NB4 (cell line): ENCODE data around the gene NUDC.

Source experiments
- DNase-seq: peaks from one replicate; pipeline ENCODE4 v3.0.0; 2010; ENCODE audit warnings: low read depth
- H3K4me3 ChIP-seq: one replicate; pipeline ENCODE4 v1.5.1; 2011; ENCODE audit warnings: mild to moderate bottlenecking, low read depth, low read length, moderate library complexity
- MYC ChIP-seq: IDR thresholded peaks from 2 replicates; pipeline ENCODE4 v1.6.1; 2011; ENCODE audit warnings: low read depth, low read length
- POLR2A ChIP-seq: IDR thresholded peaks from 2 replicates; pipeline ENCODE4 v1.6.1; 2011; ENCODE audit warnings: mild to moderate bottlenecking; ENCODE audit not compliant: insufficient read length; ENCODE audit errors: extremely low read depth
- TF ChIP-seq, protein P1 (sequence below): IDR thresholded peaks from 2 replicates; pipeline ENCODE4 v1.6.1; 2011; ENCODE audit warnings: low read depth, low read length
- TF ChIP-seq, protein P2 (sequence below): IDR thresholded peaks from one replicate; pipeline ENCODE4 v1.5.1; 2012; ENCODE audit warnings: low read depth, low read length

The NUDC gene

DNA sequence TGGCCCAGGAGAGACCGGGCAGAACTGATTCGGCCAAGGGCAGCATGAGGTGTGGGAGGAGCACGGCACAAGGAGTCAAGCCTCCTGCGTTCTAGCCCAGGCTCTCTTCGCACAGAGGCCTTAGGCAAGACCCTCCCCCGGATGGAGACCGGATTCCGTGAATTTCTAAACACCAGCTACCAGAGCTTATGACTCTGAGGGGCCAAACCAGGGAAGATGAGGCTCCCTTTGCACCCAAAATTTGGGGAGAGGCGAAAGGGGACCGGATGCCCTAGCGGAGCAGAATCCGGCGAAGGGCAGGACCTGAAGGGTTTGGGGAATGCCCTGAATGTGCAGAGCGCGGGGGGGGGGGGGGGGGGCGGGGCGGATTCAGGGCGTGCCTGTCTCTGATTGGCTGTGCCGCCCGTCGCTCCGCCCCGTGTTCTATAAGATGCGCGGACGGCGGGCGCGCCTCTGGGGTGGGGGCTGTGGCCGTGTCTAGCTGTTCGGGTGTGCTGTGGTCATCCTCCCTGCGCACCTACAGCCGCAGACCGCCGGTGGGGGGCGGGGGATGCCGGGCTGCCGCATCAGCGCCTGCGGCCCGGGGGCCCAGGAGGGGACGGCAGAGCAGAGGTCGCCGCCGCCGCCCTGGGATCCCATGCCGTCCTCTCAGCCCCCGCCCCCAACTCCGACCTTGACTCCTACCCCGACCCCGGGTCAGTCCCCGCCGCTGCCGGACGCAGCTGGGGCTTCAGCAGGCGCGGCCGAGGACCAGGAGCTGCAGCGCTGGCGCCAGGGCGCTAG is 71.9 kb downstream of the NUDC start, which contains the start of gene TRNP1:
TSS of gene TRNP1 (plus strand) at position 456 of the 783 bp plus-strand sequence. CDS start at position 551, 95 bp downstream.
- no peak for TF ChIP-seq POLR2A
- no peak for TF ChIP-seq MYC
- TF ChIP-seq, protein P1, sequence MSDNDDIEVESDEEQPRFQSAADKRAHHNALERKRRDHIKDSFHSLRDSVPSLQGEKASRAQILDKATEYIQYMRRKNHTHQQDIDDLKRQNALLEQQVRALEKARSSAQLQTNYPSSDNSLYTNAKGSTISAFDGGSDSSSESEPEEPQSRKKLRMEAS: no peak
- TF ChIP-seq, protein P2, sequence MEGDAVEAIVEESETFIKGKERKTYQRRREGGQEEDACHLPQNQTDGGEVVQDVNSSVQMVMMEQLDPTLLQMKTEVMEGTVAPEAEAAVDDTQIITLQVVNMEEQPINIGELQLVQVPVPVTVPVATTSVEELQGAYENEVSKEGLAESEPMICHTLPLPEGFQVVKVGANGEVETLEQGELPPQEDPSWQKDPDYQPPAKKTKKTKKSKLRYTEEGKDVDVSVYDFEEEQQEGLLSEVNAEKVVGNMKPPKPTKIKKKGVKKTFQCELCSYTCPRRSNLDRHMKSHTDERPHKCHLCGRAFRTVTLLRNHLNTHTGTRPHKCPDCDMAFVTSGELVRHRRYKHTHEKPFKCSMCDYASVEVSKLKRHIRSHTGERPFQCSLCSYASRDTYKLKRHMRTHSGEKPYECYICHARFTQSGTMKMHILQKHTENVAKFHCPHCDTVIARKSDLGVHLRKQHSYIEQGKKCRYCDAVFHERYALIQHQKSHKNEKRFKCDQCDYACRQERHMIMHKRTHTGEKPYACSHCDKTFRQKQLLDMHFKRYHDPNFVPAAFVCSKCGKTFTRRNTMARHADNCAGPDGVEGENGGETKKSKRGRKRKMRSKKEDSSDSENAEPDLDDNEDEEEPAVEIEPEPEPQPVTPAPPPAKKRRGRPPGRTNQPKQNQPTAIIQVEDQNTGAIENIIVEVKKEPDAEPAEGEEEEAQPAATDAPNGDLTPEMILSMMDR: no peak
- peak; percentile 79 for DNase-seq
- H3K4me3 ChIP-seq: no peak within 1 kb of the TSS

DNA sequence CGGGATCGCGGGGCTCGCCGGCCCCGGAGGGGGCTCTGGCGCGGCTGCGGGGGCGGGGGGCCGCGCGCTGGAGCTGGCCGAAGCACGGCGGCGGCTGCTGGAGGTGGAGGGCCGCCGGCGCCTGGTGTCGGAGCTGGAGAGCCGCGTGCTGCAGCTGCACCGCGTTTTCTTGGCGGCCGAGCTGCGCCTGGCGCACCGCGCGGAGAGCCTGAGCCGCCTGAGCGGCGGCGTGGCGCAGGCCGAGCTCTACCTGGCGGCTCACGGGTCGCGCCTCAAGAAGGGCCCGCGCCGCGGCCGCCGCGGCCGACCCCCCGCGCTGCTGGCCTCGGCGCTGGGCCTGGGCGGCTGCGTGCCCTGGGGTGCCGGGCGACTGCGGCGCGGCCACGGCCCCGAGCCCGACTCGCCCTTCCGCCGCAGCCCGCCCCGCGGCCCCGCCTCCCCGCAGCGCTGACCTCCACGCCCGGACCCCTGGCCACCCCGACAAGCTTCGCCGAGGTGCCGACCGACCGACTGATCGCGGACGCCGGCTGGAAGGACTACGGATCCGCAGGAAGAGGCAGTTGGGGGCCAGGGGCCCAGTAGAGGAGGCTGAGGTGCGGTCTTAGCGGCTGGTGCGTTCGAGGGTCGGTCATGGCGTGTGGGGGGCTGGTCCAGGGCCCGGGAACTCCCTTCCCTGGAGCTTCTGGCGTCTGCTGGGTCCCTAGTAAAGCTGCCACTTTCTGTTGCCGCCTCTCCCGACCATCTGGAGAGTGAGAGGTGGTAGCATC is 72.7 kb downstream of the NUDC start:
- H3K4me3 ChIP-seq: no peak overlapping the region
- TF ChIP-seq, protein P1: no peak
- no peak for TF ChIP-seq MYC
- no peak for TF ChIP-seq POLR2A
- TF ChIP-seq, protein P2: no peak
- DNase-seq: peak; percentile 54

DNA sequence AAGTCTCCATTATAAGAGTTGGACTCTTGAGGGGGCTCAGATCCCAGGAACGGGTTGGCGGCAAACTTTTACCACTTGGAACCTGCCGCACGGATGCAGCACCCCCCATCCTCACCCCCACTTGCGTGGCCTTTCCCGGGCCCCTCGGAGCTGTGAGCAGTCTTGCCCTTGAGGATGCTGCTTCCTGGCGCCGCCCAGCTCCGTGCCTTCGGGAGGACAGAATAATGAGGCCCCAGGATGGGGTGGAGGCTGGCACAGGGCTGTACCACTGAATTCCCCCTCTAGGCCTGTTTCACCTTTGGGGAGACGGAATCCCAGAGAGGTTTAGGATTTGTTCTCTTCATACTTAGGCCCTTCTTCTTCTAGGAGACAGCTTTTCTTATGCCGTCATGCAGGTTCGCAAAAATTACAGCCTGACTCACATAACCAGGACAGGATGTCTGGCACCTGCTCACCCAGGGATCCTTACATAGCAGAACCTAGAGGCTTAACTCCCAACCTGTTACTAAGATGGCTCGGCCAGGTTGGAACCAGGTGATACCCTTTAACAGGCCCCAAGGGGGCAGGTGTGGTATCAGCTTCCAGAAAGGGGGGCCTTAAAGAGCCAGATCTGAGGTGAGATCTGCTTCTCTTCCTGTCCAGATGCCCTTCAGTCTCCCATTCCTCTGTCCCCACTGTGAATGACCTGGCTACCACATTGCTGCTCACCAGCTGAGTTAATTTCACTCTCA is 73.4 kb downstream of the NUDC start:
- H3K4me3 ChIP-seq: no peak overlapping the region
- DNase-seq: no peak
- TF ChIP-seq, protein P2: no peak
- TF ChIP-seq, protein P1: no peak
- TF ChIP-seq MYC (no peak), POLR2A (no peak)

DNA sequence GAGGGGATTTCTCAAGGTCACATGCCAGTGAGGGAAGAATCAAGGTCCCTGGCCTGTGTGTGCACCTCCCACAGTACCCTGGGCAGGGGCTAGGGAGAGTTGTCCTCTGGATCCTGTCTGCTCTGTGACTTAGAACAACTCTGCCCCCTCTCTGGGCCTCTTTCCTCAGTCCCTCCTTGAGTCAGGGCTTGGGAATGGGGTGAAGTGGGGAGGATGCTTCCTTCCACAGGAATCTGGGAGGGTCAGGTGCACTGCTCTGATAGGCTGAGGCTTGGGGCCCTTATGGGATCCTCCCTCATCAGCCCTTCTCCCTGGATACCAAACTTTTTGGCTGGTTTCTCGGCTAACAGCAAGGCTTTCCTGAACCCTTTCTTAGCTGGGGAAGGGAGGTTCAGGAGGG is 74.5 kb downstream of the NUDC start:
- H3K4me3 ChIP-seq: no peak overlapping the region
- TF ChIP-seq, protein P2: no peak
- no peak for TF ChIP-seq POLR2A
- no peak for DNase-seq
